ENCODE data around the gene PAGE4. TPM values are rescaled to one million over a fixed set of nuclear protein-coding genes. Genes with fewer than 3 reads are reported as not detected.
A peak's percentile ranks its signal among the peaks of the same experiment; 100 is the strongest.

PAGE4 gene
- total and polyA plus RNA-seq, 7 donors = 0.81 to 1.4 (median 1.1) TPM; not detected in 3

DNA sequence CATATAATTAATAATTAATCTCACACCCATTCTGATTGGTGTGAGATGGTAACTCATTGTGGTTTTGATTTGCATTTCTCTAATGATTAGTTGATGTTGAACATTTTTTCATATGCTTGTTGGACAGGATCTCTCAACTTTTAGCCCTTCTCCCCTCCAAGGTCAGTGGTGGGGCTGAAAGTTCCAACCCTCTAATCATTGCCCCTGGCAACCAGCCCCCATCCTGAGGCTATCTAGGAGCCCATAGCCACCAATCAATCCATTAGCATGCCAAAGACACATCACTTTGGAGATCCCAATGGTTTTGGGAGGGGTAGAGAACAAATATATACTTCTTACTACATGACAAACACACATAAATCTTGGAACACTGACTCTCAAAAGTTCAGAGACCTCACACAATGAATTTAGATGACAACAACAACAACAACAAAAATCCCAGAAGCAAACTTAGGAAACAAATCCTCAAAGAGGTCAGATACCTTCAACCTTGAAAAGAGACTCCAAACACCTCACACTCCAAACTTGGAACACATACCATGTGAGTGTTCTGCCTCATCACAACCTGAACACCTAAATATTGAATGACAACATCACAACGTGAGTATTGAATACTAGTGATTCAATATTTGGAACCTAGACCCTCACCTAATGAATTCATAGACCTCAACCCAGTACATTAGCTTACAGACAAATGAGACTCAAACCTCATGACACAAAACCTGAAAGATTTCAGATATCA, 19.0 kb upstream of the PAGE4 start:
- no peaks in the 10 kb centered on the region for H3K36me3 ChIP-seq (ENCODE audit: insufficient read depth in 1 of 2, low read depth in 1 of 2)
- no peak overlapping the region for H3K27ac ChIP-seq
- 46 to 74% (median 68%) methylated on average over 1 of the region's 1 CpG for WGBS, 3 donors
- no peak for DNase-seq
- no peaks in the 10 kb centered on the region for H3K4me1 ChIP-seq
- intact Hi-C loops (cut with DNase I) = no loop called here
- no peak for ATAC-seq
- H3K9me3 ChIP-seq = peaks cover 5% of the 10 kb centered on the region
- H3K27me3 ChIP-seq (ENCODE audit: insufficient read depth in 3 of 3, low read length in 2 of 3) = no peaks in the 10 kb centered on the region
- H3K4me3 ChIP-seq = no peak overlapping the region
- TF ChIP-seq, protein P1, sequence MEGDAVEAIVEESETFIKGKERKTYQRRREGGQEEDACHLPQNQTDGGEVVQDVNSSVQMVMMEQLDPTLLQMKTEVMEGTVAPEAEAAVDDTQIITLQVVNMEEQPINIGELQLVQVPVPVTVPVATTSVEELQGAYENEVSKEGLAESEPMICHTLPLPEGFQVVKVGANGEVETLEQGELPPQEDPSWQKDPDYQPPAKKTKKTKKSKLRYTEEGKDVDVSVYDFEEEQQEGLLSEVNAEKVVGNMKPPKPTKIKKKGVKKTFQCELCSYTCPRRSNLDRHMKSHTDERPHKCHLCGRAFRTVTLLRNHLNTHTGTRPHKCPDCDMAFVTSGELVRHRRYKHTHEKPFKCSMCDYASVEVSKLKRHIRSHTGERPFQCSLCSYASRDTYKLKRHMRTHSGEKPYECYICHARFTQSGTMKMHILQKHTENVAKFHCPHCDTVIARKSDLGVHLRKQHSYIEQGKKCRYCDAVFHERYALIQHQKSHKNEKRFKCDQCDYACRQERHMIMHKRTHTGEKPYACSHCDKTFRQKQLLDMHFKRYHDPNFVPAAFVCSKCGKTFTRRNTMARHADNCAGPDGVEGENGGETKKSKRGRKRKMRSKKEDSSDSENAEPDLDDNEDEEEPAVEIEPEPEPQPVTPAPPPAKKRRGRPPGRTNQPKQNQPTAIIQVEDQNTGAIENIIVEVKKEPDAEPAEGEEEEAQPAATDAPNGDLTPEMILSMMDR (IDR thresholded peaks at IDR 0.05) = no peak

DNA sequence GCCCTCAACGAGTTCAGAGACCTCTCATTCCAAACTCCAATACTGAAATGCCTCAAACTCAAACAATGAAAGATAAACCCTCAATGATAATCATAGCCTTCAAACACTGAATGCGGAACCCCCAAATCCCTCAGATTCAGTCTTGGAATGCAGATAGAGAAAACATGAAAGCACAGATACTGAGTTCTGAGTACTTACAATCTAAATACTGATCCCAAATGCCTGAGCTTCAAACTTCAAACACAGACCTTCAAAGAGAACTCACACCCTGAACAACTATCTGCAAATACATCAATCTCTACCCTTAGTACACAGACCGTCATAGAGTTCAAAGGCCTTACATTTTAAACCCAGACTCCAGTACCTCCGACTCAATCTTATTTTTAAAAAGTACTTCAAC, 16.9 kb upstream of the PAGE4 start:
- 48 to 53% (median 51%) methylated on average over 4 of the region's 4 CpGs for WGBS, 3 donors
- Histone ChIP-seq H3K27me3 (ENCODE audit: insufficient read depth in 3 of 3, low read length in 2 of 3) (no peaks in the 10 kb centered on the region), H3K4me3 (no peak overlapping the region), H3K36me3 (ENCODE audit: insufficient read depth in 1 of 2, low read depth in 1 of 2) (no peaks in the 10 kb centered on the region), H3K27ac (no peak overlapping the region), H3K4me1 (no peaks in the 10 kb centered on the region), H3K9me3 (peaks cover 5% of the 10 kb centered on the region)
- intact Hi-C loops (cut with DNase I) = no loop called here
- DNase-seq (no peak), ATAC-seq (no peak)
- TF ChIP-seq, protein P1 (IDR thresholded peaks at IDR 0.05) = no peak

DNA sequence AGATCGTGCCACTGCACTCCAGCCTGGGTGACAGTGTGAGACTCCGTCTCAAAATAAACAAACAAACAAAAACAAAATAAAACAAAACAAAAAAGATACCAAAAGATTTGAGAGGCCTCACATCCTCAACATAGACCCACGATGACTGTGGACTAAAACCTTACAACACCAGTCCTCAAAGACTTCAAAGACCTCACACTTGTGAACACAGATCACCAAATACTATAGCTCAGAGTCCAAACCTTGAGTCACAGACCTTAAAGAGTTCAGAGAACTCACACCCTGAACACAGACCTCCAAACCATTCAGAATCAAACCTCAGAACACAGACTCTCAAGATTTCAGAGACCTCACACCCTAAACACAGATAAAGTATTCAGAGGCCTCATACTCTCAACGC, 12.7 kb upstream of the PAGE4 start:
- Histone ChIP-seq H3K9me3 (no peaks in the 10 kb centered on the region), H3K36me3 (ENCODE audit: insufficient read depth in 1 of 2, low read depth in 1 of 2) (no peaks in the 10 kb centered on the region), H3K4me3 (no peak overlapping the region), H3K4me1 (no peaks in the 10 kb centered on the region), H3K27me3 (ENCODE audit: insufficient read depth in 3 of 3, low read length in 2 of 3) (peaks cover 0 to 3% (median 0%) of the 10 kb centered on the region in 3 donors), H3K27ac (no peak overlapping the region)
- TF ChIP-seq, protein P1 (IDR thresholded peaks at IDR 0.05) = no peak
- no peak for DNase-seq
- intact Hi-C loops (cut with DNase I) = no loop called here
- no peak for ATAC-seq
- 71 to 90% (median 85%) methylated on average over 4 of the region's 4 CpGs for WGBS, 3 donors

DNA sequence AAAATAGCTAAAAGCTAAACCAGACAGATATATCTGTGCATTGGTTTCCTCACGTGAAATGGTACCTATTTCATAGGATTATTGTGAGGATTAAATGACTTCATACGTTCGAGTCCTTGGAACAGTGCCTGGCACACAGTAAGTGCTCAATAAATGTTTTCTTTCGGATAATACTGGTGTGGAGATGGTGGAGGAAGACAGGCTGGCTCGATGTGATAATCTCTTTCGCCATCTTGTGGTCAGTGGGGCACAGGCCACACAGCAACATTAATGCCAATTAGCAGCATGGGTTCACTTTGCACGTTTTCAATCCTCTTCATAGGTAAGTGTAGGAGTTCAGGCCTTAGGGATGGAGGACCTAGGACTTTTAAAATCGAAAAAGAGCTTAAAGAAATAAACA, 9.3 kb downstream of the PAGE4 start:
- H3K27me3 ChIP-seq (ENCODE audit: insufficient read depth in 3 of 3, low read length in 2 of 3) = peaks cover 0 to 3% (median 0%) of the 10 kb centered on the region in 3 donors
- DNase-seq = no peak
- intact Hi-C loops (cut with DNase I) = loop anchor here in 1 of 2 donors (10.0 kb wide), 1 partner anchor 544 kb away; no protein-coding TSS in a partner anchor
- 11 to 19% (median 14%) methylated on average over 8 of the region's 8 CpGs for WGBS, 3 donors
- H3K4me1 ChIP-seq = no peaks in the 10 kb centered on the region
- no peaks in the 10 kb centered on the region for H3K9me3 ChIP-seq
- H3K27ac ChIP-seq = no peak overlapping the region
- TF ChIP-seq, protein P1 (IDR thresholded peaks at IDR 0.05) = peak; percentile 60
- peak in 2 of 4 donors; percentile 49 to 61 for ATAC-seq
- no peak overlapping the region for H3K4me3 ChIP-seq
- H3K36me3 ChIP-seq (ENCODE audit: insufficient read depth in 1 of 2, low read depth in 1 of 2) = peaks cover 0 to 6% of the 10 kb centered on the region in 2 donors
